Keratinocyte (primary cell): ENCODE measurements around the gene TMEM183A. TPM values are rescaled to one million over a fixed set of nuclear protein-coding genes. Genes with fewer than 3 reads are reported as not detected.

ENCODE experiments used
- polyA plus RNA-seq, 5 experiments: library from polyadenylated mRNA; depleted of rRNA in 3 of 5; stranded (reverse) in 3 of 5; stranded (forward) in 1 of 5; unstranded in 1 of 5; fragments of >200 nt; gene quantifications; 1 replicate in 1 of 5; 2 replicates in 3 of 5; 3 replicates in 1 of 5; pipeline versions ENCODE4 v1.2.1 to v1.2.3, GENCODE V29; 2011 to 2012; ENCODE audit warnings: missing spikeins in 2 of 5, low read depth in 1 of 5, low replicate concordance in 1 of 5

Gene TMEM183A
- polyA plus RNA-seq, 1 donor (not counting 4 experiments of a cell fraction or from before 2014, with no cell fraction given): 88.2 TPM

Other genes starting within 250 kb of the TMEM183A start
- 57.6 to 60.1 TPM (median 59.9 TPM) in 3 replicates for gene KDM5B, start 199.0 kb upstream of the TMEM183A start, polyA plus RNA-seq
- gene PCAT6, start 196.4 kb upstream of the TMEM183A start, polyA plus RNA-seq: 1.6 to 3.5 TPM (median 2.3 TPM) in 3 replicates
- 14.8 to 17.4 TPM (median 16.6 TPM) in 3 replicates for gene RABIF, start 118.2 kb upstream of the TMEM183A start, polyA plus RNA-seq
- 26.4 to 32.3 TPM (median 28.6 TPM) in 3 replicates for gene KLHL12, start 80.1 kb upstream of the TMEM183A start, polyA plus RNA-seq
- gene ADIPOR1, start 49.1 kb upstream of the TMEM183A start, polyA plus RNA-seq: 223 to 336 TPM (median 260 TPM) in 3 replicates
- 199 to 336 TPM (median 232 TPM) in 3 replicates for gene CYB5R1, start 40.1 kb upstream of the TMEM183A start, polyA plus RNA-seq
- 0.63 to 4.2 TPM (median 2.3 TPM) in 3 replicates for gene PPFIA4, start 19.1 kb downstream of the TMEM183A start, polyA plus RNA-seq
- gene MYOG, start 78.6 kb downstream of the TMEM183A start, polyA plus RNA-seq: not detected in 3 replicates
- 0.07 to 0.10 TPM (median 0.09 TPM) in 3 replicates for gene ADORA1, start 120.4 kb downstream of the TMEM183A start, polyA plus RNA-seq
- gene MYBPH, start 168.5 kb downstream of the TMEM183A start, polyA plus RNA-seq: not detected in 3 replicates
- gene CHI3L1, start 179.3 kb downstream of the TMEM183A start, polyA plus RNA-seq: 0.11 to 1.2 TPM (median 0.20 TPM) in 3 replicates
- gene CHIT1, start 222.3 kb downstream of the TMEM183A start, polyA plus RNA-seq: 0.14 TPM in 1 of 3 replicates, not detected in the others